8988T (cell line): ENCODE data around the gene ADGRG6.
"Not testable (repeated sequence)": the region's sequence is repeated elsewhere in the genome, so short reads cannot be mapped to it uniquely, and the experiment has no call there.

ENCODE experiments used
- DNase-seq: peaks from one replicate; pipeline ENCODE4 v3.0.0; 2011

Gene ADGRG6

GRCh38 chr6:142452993-142453392 lies 151.2 kb downstream of the ADGRG6 start:
- no peak for DNase-seq

DNA sequence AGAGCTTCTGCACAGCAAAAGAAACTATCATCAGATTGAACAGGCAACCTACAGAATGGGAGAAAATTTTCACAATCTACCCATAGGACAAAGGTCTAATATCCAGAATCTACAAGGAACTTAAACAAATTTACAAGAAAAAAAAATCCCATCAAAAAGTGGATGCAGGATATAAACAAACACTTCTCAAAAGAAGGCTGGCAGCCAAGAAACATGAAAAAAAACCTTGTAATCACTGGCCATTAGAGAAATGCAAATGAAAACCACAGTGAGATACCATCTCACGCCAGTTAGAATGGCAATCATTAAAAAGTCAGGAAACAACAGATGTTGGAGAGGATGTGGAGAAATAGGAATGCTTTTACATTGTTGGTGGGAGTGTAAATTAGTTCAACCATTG lies 152.4 kb downstream of the ADGRG6 start:
- not testable (repeated sequence) for DNase-seq

DNA sequence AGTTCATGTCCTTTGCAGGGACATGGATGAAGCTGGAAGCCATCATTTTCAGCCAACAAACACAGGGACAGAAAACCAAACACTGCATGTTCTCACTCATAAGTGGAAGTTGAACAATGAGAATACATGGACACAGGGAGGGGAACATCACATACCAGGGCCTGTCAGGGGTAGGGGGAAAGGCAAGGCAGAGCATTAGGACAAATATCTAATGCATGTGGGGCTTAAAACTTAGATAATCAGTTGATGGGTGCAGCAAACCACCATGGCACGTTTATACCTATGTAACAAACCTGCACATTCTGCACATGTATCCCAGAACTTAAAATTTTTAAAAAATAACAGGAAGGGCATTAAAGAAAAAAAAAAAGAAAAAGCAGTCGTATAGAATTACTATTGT lies 153.0 kb downstream of the ADGRG6 start:
- not testable (repeated sequence) for DNase-seq

DNA sequence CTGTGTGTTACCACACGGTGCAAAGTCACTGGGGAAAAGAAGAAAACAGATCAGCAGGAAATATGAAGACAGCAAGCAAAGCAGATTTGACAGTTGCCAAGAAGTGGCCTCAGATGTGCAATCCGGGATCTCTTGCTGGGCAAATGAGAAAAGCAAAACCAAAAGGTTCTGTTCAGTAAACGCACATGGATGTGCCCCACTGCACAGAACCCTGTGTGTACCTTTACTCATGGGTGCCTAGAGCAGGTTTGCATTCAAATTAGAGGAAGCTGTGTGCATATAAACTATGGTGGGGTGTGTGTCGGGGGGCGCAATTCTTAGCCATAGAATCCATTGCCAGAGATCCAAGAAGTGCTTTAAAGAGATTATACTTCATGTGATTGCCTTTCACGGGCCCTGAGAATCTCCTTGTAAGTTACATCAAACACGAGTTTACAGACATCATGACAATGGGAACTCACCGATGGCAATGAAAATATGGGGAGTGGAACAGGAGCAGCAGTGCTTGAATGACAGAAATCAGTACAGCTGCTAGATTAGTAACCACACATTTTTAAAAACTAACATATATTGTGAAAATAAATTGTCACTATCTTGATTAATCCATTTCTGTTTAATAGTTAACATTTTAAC lies 154.3 kb downstream of the ADGRG6 start:
- DNase-seq, result no peak

DNA sequence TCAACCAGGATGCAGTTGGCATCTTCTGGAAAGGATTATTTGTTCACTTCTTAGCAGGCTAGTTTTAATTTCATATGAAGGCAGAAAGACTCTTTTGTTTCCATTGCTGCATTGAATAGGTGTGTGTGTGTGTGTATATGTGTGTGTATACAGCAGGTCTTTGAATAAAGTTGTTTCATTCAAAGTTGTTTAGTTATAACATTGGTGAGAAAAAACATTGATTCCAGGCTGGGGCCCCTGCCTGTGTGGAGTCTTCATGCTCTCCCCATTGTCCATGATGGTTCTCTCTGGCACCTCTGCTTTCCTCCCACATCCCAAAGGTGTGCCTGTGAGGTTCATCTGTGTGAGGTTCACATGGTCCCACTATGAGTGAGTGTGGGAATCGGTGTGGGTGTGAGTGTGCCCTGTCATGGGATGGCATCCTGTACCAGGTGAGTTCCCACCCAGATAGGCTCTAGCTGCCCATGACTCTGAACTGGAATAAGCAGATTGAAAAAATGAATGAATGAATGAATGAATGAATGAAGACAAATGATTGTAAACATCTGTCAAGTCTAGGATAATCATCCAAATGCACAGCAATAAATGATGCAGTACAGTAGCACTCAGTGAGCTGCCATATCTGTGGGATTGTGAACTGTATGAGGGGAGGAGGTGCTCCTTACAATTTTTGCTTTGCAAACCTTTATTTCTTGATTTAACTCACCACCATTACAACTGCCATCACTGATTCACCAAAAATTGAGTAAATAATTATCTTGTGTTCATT lies 156.0 kb downstream of the ADGRG6 start:
- no peak for DNase-seq

GRCh38 chr6:142458836-142459235 lies 157.0 kb downstream of the ADGRG6 start:
- DNase-seq, result no peak

- DNase-seq, result no peak
Observed at GRCh38 chr6:142459271-142459670, 157.5 kb downstream of the ADGRG6 start.

GRCh38 chr6:142462260-142462659 lies 160.5 kb downstream of the ADGRG6 start:
- no peak for DNase-seq

DNA sequence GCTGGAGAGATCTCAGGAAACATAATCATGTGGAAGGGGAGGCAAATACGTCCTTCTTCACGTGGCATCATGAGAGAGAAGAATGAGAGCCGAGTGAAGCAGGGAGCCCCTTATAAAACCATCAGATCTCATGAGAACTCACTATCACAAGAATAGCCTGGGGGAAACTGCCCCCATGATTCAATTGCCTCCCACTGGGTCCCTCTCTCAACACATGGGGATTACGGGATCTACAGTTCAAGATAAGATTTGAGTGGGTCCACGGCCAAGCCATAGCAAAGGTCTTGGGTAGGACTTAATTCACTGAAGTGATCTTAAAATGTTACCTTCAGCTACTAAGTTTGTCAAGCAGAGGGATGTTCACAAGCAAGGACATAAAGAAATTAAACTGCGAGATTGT lies 162.2 kb downstream of the ADGRG6 start:
- no peak for DNase-seq

- DNase-seq, result no peak
Observed at GRCh38 chr6:142469220-142469619, 167.4 kb downstream of the ADGRG6 start.

- DNase-seq, result no peak
Observed at GRCh38 chr6:142470421-142470820, 168.6 kb downstream of the ADGRG6 start.

GRCh38 chr6:142474531-142475289 lies 172.9 kb downstream of the ADGRG6 start:
- DNase-seq, result peak; percentile 33

GRCh38 chr6:142476452-142476851 lies 174.6 kb downstream of the ADGRG6 start:
- no peak for DNase-seq

- DNase-seq, result no peak
Observed at GRCh38 chr6:142478117-142478516, 176.3 kb downstream of the ADGRG6 start.

DNA sequence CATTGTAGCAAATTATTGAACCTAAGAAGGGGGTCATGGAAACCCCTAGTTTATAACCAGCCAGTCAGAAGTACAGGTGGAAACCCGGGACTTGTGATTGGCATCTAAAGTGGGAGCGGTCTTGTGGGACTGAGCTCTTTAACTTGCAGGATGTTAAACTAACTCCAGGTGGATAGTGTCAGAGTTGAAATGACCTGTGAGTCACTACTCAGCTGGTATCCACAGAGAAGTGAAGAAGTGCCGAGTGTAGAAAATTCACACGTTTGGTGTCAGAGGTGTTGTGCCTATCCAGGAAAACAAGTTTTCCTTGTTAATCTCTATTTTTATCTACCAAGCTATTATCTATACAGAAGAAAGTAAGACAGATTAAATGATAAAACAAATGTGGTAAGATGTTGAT lies 179.7 kb downstream of the ADGRG6 start:
- no peak for DNase-seq

- DNase-seq, result no peak
Observed at GRCh38 chr6:142482249-142482648, 180.4 kb downstream of the ADGRG6 start.

GRCh38 chr6:142482974-142483373 lies 181.2 kb downstream of the ADGRG6 start:
- DNase-seq, result no peak

DNA sequence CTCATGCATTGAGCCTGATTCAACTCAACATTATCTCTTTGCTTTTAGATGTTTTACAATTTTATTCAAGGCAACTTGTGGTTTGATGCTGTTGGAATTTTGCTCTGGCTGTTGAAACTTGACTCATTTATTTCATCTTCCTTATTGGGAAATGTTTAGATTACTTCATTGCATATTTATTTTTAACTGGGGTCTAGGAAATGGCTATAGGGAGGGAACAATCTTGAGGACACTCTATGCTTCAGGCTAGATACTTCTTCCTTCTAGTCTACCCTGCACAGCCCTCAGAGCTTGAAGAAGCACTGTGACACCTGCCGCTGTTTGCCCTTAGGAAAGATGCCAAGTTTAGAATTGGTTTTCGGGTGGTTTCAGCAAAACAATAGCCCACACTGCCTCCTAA lies 183.4 kb downstream of the ADGRG6 start:
- DNase-seq, result no peak

DNA sequence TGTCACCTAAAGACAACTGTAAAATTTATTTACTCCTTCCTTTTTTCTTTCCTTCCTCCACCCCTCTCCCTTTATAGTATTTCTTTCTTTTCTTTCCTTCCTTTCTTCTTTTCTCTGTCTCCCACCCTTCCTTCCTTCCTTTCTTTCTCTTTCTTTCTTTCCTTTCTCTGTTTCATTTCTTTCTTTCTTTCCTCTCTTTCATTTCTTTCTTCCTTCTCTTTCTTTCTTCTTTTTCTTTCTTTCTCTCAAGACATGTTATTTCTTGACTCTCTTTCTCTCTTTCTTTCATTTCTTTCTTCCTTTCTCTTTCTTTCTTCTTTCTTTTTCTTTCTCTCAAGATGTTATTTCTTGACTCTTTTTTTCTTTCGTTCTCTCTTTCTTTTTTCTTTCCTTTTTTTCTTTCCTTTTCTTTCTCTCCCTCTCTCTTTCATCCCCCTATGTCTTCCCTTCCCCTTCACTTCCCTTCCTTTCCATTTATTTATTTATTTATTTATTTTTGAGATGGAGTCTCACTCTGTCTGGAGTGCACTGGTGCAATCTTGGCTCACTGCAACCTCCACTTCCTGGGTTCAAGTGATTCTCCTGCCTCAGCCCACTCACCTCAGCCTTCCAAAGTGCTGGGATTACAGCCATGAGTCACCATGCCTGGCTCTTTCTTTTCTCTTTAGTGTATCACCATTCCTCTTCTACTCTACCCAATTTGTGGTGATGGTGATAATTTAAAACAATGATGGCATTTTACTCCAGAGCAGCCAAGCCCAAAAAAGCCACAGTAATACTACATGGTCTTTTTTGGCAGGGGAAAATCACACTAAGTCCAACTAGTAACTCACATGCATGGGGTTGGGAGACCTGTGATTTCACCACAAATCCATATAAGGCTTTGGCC lies 188.2 kb downstream of the ADGRG6 start:
- DNase-seq, result no peak
